ENCODE measurements around the gene CCSER1. TPM values are rescaled to one million over a fixed set of nuclear protein-coding genes. Genes with fewer than 3 reads are reported as not detected.
A peak's percentile ranks its signal among the peaks of the same experiment; 100 is the strongest.

Gene CCSER1
- total RNA-seq, 8 experiments from 2014 or later: 6.9 to 59.5 (median 25.8) TPM

GRCh38 chr4:91268913-91269312 lies 1141.7 kb downstream of the CCSER1 start:
- Histone ChIP-seq H3K27ac (no peak overlapping the region), H3K4me1 (replicated peaks in 1 of 2) (no peaks in the 10 kb centered on the region), H3K4me3 (no peak overlapping the region)
- peak in 1 of 8 experiments; percentile 37 for ATAC-seq (replicated peaks in 6 of 8)
- in situ Hi-C loops (cut with MboI; ENCODE audit: low pct_unique_long_range_greater_than_20kb in 2 of 9, low sequenced_read_pairs in 9 of 9, unreplicated experiment in 9 of 9): no loop called here
- WGBS, 10 experiments: 20 to 83% (median 75%) methylated on average over 1 to 2 of the region's 2 CpGs; no CpG with 5 or more reads in 6 of the 10 experiments

DNA sequence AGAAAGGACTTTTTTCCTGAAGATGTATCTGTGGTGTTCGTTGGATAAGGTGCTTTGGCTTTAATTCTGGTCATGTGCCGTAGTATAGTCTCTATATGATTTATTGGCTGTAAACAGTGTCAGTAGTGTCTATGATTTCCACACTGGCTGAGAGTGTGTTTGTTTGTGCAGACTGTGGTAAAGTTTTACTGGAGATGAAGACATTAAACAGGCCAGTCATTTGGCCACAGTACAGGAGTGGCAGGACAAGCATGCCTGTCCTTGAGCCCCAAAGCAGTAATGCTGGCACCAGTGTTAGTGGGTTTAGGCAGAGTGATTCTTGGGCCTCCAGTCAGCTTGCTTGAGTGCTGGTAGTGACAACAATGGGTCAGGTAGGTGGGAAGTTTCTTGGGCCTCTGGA lies 1152.7 kb downstream of the CCSER1 start:
- WGBS, 10 experiments: 4 to 100% (median 83%) methylated on average over 1 to 2 of the region's 2 CpGs; no CpG with 5 or more reads in 1 of the 10 experiments

DNA sequence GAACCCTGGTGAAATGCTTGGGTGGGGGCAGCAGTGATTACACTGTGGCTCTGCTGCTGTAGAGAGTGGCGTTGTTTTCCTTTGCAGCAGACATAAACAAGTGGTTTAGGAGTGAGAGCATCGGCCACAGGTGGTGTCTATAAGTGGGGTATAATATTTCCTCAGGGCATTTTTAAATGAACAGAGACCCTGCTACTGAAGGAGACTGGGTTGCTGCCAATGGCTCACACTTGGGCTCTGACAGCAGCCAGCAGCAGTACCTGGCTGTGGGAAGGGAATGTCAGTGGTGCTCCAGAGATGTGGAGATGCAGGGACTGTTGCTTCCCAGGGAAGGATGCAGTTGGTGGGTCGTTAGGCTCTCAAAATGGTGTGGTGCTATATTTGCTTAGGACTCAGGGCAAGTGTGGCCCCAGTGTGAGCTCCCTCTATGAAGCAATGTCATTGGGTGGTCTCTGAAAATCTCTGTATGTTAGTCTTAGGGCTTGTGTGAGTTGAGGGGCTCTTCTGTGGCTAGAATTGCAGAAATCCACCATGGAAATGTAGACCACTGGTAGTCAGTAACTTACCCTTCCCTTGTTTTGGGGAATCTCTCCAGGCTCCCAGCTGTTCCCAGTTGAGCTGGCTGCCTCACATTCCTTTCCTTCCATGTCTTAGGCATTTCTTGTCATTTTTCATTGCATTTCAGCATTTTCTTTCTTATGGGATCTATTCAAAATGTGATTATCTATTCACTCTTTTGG lies 1153.5 kb downstream of the CCSER1 start:
- ATAC-seq (replicated peaks in 6 of 8): no peak
- no peak overlapping the region for H3K4me3 ChIP-seq
- H3K27ac ChIP-seq: no peak overlapping the region
- in situ Hi-C loops (cut with MboI; ENCODE audit: low pct_unique_long_range_greater_than_20kb in 2 of 9, low sequenced_read_pairs in 9 of 9, unreplicated experiment in 9 of 9): no loop called here
- H3K4me1 ChIP-seq (replicated peaks in 1 of 2): no peaks in the 10 kb centered on the region
- WGBS, 10 experiments: 0 to 100% (median 80%) methylated on average over 1 to 3 of the region's 3 CpGs; no CpG with 5 or more reads in 3 of the 10 experiments

More for the DNA sequence above, 1152.7 kb downstream of the CCSER1 start:
- in situ Hi-C loops (cut with MboI; ENCODE audit: low pct_unique_long_range_greater_than_20kb in 2 of 9, low sequenced_read_pairs in 9 of 9, unreplicated experiment in 9 of 9): no loop called here
- no peak for ATAC-seq (replicated peaks in 6 of 8)
- H3K27ac ChIP-seq: no peak overlapping the region
- no peak overlapping the region for H3K4me3 ChIP-seq
- H3K4me1 ChIP-seq (replicated peaks in 1 of 2): no peaks in the 10 kb centered on the region

- in situ Hi-C loops (cut with MboI; ENCODE audit: low pct_unique_long_range_greater_than_20kb in 2 of 9, low sequenced_read_pairs in 9 of 9, unreplicated experiment in 9 of 9): no loop called here
- 0 to 100% (median 84%) methylated on average over 1 to 3 of the region's 3 CpGs for WGBS, 10 experiments
- H3K27ac ChIP-seq: no peak overlapping the region
Measured at GRCh38 chr4:91282217-91282616, 1155.0 kb downstream of the CCSER1 start.

DNA sequence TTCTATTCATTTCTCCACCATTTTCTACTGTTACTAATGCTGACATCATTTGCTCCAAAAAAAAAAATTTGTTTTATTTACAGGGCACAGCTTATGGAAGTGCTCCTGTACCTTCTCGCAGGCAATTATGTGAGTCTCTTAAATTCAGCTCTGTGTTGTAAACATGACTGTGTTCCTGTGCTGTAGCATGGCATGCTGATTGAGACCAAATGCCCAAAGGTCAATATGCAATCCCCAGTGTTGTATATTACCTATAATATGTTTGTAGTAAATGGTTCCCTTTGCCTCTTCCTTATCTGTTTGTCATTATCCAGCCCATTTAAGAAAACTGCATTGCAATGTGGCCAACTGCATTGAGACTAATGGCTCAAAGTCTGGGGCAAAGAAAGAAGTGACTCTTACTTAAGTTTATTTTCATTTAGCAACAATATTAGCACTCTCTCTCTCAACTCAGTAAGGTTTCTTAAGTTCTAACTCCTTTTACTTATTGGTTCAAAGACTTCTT lies 1156.6 kb downstream of the CCSER1 start:
- H3K27ac ChIP-seq: no peak overlapping the region
- no peak overlapping the region for H3K4me3 ChIP-seq
- ATAC-seq (replicated peaks in 6 of 8): no peak
- peaks cover 0 to 2% of the 10 kb centered on the region in 2 donors for H3K4me1 ChIP-seq (replicated peaks in 1 of 2)
- WGBS, 10 experiments: 0 to 100% (median 83%) methylated on average over 1 of the region's 1 CpG; no CpG with 5 or more reads in 1 of the 10 experiments
- in situ Hi-C loops (cut with MboI; ENCODE audit: low pct_unique_long_range_greater_than_20kb in 2 of 9, low sequenced_read_pairs in 9 of 9, unreplicated experiment in 9 of 9): no loop called here

More at GRCh38 chr4:91282217-91282616, 1155.0 kb downstream of the CCSER1 start:
- no peak for ATAC-seq (replicated peaks in 6 of 8)
- Histone ChIP-seq H3K4me3 (no peak overlapping the region), H3K4me1 (replicated peaks in 1 of 2) (no peaks in the 10 kb centered on the region)

- no peak overlapping the region for H3K27ac ChIP-seq
- H3K4me3 ChIP-seq: no peak overlapping the region
- H3K4me1 ChIP-seq (replicated peaks in 1 of 2): peaks cover 0 to 4% of the 10 kb centered on the region in 2 donors
- WGBS, 10 experiments: 6 to 100% (median 79%) methylated on average over 1 to 3 of the region's 3 CpGs; no CpG with 5 or more reads in 2 of the 10 experiments
- ATAC-seq (replicated peaks in 6 of 8): no peak
- in situ Hi-C loops (cut with MboI; ENCODE audit: low pct_unique_long_range_greater_than_20kb in 2 of 9, low sequenced_read_pairs in 9 of 9, unreplicated experiment in 9 of 9): no loop called here
Measured at GRCh38 chr4:91284480-91284879, 1157.3 kb downstream of the CCSER1 start.

GRCh38 chr4:91285487-91285886 lies 1158.3 kb downstream of the CCSER1 start:
- in situ Hi-C loops (cut with MboI; ENCODE audit: low pct_unique_long_range_greater_than_20kb in 2 of 9, low sequenced_read_pairs in 9 of 9, unreplicated experiment in 9 of 9): no loop called here
- no peak overlapping the region for H3K4me3 ChIP-seq
- peaks cover 0 to 4% of the 10 kb centered on the region in 2 donors for H3K4me1 ChIP-seq (replicated peaks in 1 of 2)
- no peak overlapping the region for H3K27ac ChIP-seq
- ATAC-seq (replicated peaks in 6 of 8): no peak
- WGBS, 10 experiments: 3 to 100% (median 73%) methylated on average over 2 of the region's 2 CpGs; no CpG with 5 or more reads in 1 of the 10 experiments

- peaks cover 0 to 4% of the 10 kb centered on the region in 2 donors for H3K4me1 ChIP-seq (replicated peaks in 1 of 2)
- in situ Hi-C loops (cut with MboI; ENCODE audit: low pct_unique_long_range_greater_than_20kb in 2 of 9, low sequenced_read_pairs in 9 of 9, unreplicated experiment in 9 of 9): no loop called here
- H3K27ac ChIP-seq: no peak overlapping the region
- ATAC-seq (replicated peaks in 6 of 8): peak in 3 of 8 experiments; percentile 15 to 49 (median 24)
- H3K4me3 ChIP-seq: no peak overlapping the region
- WGBS, 10 experiments: 0 to 100% (median 68%) methylated on average over 1 to 2 of the region's 2 CpGs; no CpG with 5 or more reads in 1 of the 10 experiments
Measured at GRCh38 chr4:91288702-91289311, 1161.6 kb downstream of the CCSER1 start.

DNA sequence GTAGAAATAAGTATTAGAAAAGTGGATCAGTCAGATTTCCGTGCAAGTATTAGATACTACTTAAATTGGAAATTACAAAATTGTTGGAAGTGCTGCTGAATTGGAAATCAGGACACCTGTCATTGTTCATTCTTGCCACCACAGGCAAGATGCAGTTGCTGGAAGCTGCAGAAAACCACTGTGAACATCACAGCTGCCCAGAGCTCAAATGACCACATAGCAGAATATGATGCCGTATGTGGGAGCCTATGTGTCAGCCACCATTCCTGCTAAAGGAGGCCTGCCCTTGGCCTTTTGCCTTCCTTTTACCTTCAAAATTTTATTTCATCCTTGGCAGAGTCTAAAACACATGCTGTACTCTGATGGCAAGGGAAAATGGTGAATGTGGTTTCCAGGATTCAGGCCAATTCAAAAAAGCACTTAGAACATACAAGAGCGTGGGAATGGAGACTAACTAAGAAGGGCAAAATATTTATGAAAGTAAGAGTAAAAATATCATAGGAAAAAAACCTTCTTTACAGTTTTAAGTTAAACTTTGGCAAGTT lies 1171.0 kb downstream of the CCSER1 start:
- H3K4me3 ChIP-seq: no peak overlapping the region
- 0 to 100% (median 83%) methylated on average over 1 to 3 of the region's 3 CpGs for WGBS, 10 experiments
- H3K27ac ChIP-seq: no peak overlapping the region
- ATAC-seq (replicated peaks in 6 of 8): peak in 1 of 8 experiments; percentile 11
- in situ Hi-C loops (cut with MboI; ENCODE audit: low pct_unique_long_range_greater_than_20kb in 2 of 9, low sequenced_read_pairs in 9 of 9, unreplicated experiment in 9 of 9): no loop called here
- no peaks in the 10 kb centered on the region for H3K4me1 ChIP-seq (replicated peaks in 1 of 2)

DNA sequence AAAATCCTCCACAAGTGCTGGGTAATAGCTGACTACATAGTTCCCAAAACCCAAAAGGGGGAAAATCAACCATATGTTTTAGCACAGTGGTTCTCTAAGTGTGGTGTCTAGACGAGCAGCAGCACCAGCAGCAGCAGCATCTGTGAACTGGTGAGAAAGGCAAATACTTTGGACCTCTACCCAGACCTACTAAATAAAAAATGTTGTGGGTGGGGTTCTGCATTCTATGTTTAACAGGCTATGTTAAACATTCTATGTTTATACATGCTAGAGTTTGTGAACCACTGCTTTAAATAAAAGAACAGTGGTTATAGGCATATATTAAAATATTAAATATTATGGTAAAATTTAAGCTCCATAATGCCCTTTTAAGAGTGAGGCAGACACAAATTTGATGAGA lies 1171.6 kb downstream of the CCSER1 start:
- 0 to 80% (median 0%) methylated on average over 1 of the region's 1 CpG; no CpG with 5 or more reads in 5 of the 10 experiments for WGBS, 10 experiments
- peak in 1 of 8 experiments; percentile 97 for ATAC-seq (replicated peaks in 6 of 8)
- no peak overlapping the region for H3K4me3 ChIP-seq

DNA sequence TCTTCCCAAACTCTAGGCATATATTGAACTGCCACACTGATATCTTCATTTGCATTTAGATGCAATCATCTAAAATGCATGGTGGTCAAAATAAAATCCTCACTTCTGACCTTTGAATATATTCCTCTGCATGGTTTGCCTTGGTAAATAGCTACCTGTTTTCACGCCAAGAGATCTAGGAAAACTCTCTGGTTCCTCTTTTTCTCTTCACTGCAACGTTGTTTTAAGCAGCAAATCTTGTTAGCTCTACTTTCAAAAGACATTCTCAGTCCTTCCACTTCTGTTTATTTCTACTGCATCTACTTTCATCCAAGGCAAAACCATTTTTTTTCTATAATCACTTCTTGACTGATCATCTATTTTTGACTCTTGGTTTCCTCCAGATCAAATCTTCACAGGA lies 1174.9 kb downstream of the CCSER1 start:
- Histone ChIP-seq H3K4me1 (replicated peaks in 1 of 2) (no peaks in the 10 kb centered on the region), H3K27ac (no peak overlapping the region), H3K4me3 (no peak overlapping the region)
- ATAC-seq (replicated peaks in 6 of 8): no peak
- 0 to 94% (median 72%) methylated on average over 1 to 2 of the region's 2 CpGs for WGBS, 10 experiments
- in situ Hi-C loops (cut with MboI; ENCODE audit: low pct_unique_long_range_greater_than_20kb in 2 of 9, low sequenced_read_pairs in 9 of 9, unreplicated experiment in 9 of 9): no loop called here

More for the DNA sequence above, 1171.6 kb downstream of the CCSER1 start:
- Histone ChIP-seq H3K4me1 (replicated peaks in 1 of 2) (no peaks in the 10 kb centered on the region), H3K27ac (no peak overlapping the region)
- in situ Hi-C loops (cut with MboI; ENCODE audit: low pct_unique_long_range_greater_than_20kb in 2 of 9, low sequenced_read_pairs in 9 of 9, unreplicated experiment in 9 of 9): no loop called here

GRCh38 chr4:91304292-91304691 lies 1177.1 kb downstream of the CCSER1 start:
- no peak overlapping the region for H3K27ac ChIP-seq
- no peak overlapping the region for H3K4me3 ChIP-seq
- in situ Hi-C loops (cut with MboI; ENCODE audit: low pct_unique_long_range_greater_than_20kb in 2 of 9, low sequenced_read_pairs in 9 of 9, unreplicated experiment in 9 of 9): no loop called here
- 0 to 100% (median 79%) methylated on average over 1 to 3 of the region's 3 CpGs for WGBS, 10 experiments
- no peaks in the 10 kb centered on the region for H3K4me1 ChIP-seq (replicated peaks in 1 of 2)
- ATAC-seq (replicated peaks in 6 of 8): no peak

GRCh38 chr4:91317434-91317833 lies 1190.2 kb downstream of the CCSER1 start:
- H3K4me1 ChIP-seq (replicated peaks in 1 of 2): peaks cover 0 to 5% of the 10 kb centered on the region in 2 donors
- H3K27ac ChIP-seq: no peak overlapping the region
- ATAC-seq (replicated peaks in 6 of 8): peak in 1 of 8 experiments; percentile 75
- in situ Hi-C loops (cut with MboI; ENCODE audit: low pct_unique_long_range_greater_than_20kb in 2 of 9, low sequenced_read_pairs in 9 of 9, unreplicated experiment in 9 of 9): no loop called here
- WGBS, 10 experiments: 29 to 100% (median 60%) methylated on average over 1 to 4 of the region's 4 CpGs; no CpG with 5 or more reads in 3 of the 10 experiments
- H3K4me3 ChIP-seq: no peak overlapping the region
